NCI-H2196 (cell line): ENCODE data around the gene MAN1C1.
"Not testable (repeated sequence)": the region's sequence is repeated elsewhere in the genome, so short reads cannot be mapped to it uniquely, and the experiment has no call there.

Source experiments
- DNase-seq: peaks from one replicate; lab custom pipeline; 2025; ENCODE audit not compliant: unreplicated experiment; lab: John Stamatoyannopoulos, UW

MAN1C1 gene

GRCh38 chr1:25657121-25657882 lies 40.7 kb downstream of the MAN1C1 start:
- no peak for DNase-seq

DNA sequence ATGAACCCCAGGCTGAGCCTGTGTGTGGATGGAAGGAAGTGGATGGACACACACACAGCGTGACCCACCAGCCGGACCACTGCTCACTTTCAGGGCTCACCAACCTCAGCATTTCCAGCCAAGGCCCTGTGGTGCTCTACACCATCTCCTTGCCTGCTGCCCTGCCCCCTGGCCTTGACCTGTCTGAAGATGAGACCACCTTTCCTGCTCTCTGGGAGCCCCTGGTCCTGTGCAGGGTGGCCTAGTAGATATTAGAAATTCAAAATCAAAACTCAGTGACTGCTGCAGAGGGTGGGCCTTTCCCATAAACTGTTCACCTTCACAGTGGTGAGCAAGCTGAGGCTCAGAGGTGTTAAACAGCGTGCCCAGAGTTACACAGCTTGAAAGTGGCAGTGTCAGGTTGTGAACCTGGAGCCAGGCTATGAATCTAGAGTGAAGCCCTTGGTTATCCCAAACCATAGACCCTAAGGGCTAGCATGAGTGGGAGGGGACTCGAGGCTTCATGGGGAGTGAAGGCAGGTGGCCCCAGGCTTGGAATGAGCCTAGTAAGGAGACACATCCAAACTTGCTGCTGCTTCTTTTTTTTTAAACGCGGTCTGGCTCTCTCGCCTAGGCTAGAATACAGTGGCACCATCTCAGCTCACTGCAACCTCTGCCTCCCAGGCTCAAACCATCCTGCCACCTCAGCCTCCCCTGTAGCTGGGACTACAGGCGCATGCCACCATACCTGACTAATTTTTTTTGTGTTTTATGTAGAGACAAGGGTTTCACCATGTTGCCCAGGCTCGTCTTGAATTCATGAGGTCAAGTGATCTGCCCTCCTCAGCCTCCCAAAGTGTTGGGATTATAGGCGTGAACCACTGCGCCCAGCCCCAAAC lies 41.5 kb downstream of the MAN1C1 start:
- DNase-seq: no peak

DNA sequence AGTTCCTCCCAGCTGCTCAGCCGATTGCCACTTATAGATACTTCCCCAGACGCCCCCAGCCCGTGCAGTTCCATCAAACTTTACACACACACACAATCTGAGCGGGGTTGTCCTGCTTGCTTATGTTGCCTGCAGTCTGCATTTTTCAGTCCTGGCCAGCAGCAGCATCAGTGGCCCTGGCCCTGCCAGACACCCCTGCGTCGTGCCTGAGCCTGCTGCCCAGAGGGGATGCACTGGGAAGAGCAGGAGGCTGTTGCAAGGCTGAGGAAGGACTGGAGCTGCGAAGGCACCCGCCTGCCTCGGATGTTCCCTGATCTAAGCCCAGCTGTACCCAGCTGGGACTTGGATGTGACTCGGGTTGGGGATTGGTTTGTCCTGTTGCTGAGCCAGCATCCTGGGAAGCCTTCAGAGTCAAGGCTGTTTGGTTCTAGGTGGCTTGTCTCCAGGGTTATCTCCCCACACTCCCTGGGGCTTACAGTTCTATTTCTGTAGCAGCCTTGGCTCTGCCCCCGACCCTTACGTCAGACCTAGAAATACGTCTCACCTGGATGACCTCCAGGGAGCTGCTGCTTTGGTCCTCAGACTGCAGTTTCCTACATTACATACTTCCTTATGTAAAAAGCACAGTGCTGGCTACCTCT lies 42.3 kb downstream of the MAN1C1 start:
- DNase-seq: no peak

DNA sequence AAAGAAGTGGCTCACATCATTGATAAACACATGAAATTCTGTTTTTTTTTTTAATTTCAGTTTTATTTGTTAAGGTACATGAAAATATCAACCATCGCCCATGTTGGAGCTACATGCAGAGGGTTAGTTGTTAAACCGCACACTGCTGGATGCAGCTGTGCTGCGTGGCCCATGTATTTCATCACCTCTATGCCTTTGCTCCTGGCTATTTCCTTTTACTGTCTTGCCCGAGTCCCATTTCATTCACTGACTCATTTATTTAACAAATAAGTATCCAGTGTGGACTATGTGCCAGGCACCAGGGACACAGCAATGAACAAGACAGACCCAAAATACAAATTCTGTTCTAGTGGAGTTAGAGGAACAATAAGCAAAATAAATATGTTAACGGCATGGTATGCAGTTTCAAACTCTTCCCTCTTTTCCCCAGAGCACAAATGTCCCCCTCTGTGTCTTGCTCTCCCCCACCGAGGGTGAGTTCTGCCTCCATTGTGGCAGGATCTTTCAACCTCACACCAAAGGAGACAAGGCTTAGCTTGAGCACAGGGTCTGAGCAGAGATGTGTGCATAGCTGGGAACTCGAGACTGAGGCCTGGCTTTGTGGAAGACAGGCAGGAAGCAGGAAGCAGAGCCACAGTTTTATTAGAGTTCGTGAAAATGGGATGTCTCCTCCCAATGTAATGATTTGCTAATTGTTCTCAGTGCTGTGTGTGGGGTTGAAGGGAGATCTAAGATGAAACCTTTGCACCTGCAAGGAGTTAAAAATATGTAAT lies 44.6 kb downstream of the MAN1C1 start:
- no peak for DNase-seq

DNA sequence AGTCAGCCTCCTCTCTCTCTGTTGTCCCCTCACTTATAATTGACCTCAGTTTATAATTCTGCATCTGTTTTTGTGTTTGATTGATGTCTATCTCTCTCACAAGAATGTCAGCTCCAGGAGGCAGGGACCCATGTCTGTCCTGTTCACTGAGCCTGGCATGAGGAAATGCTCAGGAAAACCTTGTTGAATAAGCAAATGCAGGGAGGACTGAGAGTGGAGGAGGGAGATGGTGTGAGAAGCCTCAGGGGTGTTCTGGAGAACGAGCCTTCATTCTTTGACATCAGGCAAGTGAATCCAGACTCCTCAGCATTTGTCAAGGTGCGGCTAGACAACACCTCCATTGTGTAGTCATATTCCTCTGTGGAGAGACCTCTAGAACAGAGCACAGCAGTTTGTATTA lies 45.5 kb downstream of the MAN1C1 start:
- DNase-seq: no peak

DNA sequence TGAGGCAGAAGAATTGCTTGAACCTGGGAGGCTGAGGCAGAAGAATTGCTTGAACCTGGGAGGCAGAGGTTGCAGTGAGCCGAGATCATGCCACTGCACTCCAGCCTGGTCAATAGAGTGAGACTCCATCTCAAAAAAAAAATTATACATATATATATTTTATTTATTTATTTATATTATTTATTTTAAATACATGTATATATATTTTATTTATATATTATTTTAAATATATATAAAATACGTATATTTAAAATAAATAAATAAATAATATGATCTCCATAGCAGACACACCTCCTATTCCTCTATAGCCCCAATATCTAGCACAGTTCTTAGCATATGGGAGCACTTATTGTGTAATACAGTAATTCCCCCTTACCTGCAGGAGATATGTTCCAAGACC lies 46.4 kb downstream of the MAN1C1 start:
- not testable (repeated sequence) for DNase-seq

GRCh38 chr1:25664357-25665199 lies 48.0 kb downstream of the MAN1C1 start:
- DNase-seq: no peak

GRCh38 chr1:25666460-25666859 lies 49.9 kb downstream of the MAN1C1 start:
- DNase-seq: no peak

GRCh38 chr1:25668931-25669573 lies 52.5 kb downstream of the MAN1C1 start:
- DNase-seq: no peak

DNA sequence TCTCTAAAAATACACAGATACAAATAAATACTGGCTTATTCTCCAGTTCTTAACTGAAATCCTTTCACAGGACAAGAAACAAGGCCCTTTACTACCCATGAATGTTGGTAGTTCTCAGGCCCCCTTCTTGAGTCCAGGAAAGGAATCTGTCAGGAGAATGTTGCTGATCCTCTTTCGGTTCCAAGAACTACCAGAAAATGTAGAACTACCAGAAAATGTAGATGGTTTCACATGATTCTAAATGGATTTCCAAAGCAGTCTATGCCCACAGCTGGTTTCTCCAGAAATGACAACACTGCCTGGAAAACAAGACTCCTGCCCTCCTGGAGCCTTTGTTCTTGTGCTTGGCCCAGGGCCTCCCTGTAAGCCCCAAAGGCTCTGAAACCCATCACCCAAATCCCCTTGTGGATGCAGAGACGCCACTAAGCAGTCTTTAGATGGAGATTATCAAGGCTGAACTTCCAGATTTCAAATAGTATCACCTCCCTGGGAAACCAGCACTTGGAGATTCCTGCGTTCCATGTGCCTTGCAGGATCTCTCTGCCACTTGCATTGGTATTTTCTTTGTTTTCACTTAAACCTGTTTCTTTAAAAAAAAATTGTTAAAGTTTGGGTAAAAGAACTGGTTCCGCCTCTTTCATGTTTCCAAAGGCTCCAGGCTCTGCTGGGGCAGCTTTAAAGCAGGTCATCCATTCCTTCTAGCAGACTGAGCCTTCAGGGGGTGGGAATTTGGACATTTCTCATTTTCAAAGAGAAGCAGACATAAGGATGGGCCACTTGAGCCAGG lies 53.4 kb downstream of the MAN1C1 start:
- no peak for DNase-seq

- no peak for DNase-seq
Measured at GRCh38 chr1:25671929-25672328, 55.3 kb downstream of the MAN1C1 start.

GRCh38 chr1:25672763-25673409 lies 56.3 kb downstream of the MAN1C1 start:
- DNase-seq: peak; percentile 42

- DNase-seq: no peak
Measured at GRCh38 chr1:25673456-25673855, 56.9 kb downstream of the MAN1C1 start.

DNA sequence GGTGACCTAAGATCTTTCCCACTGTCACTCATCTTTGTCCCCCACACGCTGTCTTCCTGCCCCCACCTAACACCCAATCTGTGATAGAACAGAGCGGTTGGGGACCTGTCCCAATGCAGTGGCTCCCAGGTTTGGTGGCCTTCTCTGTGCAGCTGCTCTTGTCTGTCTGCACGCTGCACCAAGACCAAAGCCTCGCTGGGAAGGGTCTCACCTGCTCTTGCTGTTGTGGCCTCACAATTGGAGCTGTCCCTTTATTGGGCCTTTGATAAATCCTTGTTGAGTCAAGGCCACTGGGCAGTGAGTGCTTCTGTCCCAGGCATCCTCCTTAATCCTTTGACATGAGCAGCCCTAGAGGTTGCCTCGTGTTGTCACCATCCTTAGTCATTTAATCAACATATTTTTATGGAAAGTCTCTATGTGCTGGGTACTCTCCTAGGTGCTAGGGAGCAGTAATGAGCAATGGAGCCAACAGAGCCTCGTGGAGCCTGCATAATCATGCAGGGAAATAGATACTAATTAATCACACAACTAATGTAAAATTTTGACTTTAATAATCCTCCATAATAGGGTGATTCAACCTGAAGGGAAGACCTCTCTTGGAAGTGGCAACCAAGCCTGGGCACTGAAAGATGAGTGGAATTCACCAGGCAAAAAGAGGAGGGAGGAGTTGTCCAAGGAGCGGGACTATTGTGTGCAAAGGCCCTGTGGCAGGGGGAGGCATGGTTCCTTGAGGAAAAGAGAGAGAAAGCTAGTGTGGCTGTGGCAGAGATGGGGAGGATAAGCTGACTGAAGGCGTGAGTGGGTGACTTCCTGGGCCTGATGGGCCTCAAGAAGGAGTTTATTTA lies 57.6 kb downstream of the MAN1C1 start:
- no peak for DNase-seq

GRCh38 chr1:25674807-25675084 lies 58.2 kb downstream of the MAN1C1 start:
- DNase-seq: no peak

DNA sequence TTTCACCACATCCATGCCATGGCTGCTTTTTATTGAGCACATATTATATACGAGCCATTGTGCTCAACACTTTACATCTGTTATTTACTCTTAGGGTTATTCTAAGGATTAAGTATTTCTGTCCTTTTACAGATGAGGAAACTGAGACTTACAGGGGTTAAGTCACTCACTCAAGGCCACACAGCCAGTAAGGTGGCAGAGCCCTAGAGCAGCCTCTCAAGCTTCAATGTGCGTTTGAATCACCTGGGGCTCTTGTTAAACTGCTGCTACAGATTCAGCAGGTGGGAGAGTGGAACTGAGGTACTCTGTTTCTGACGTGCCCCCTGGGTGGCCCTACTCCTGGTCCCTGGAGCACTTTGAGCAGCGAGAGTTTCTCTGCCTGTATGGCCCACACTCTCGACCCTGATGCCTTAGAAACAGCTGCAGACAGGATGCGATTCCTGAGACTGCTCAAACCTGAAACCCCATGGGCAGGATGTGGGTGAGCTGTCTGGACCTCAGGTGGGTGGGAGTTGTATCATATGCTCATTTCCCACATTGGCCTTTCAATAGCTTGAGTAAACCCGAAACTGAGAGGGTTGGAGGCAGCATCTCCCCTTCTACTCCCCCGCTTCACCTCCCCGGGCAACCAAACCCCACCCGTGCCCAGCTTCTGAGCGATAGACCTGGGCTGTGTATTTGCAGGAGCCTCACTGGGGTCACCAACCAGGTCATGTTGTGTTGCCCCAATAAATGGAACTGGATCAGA lies 59.3 kb downstream of the MAN1C1 start:
- DNase-seq: peak; percentile 55

- DNase-seq: peak; percentile 90
Measured at GRCh38 chr1:25676488-25676887, 59.9 kb downstream of the MAN1C1 start.
